Hematopoietic multipotent progenitor cell (in vitro differentiated cells): ENCODE results near the gene CEP128. TPM values are rescaled to one million over a fixed set of nuclear protein-coding genes. Genes with fewer than 3 reads are reported as not detected.
"Not testable (repeated sequence)": the region's sequence is repeated elsewhere in the genome, so short reads cannot be mapped to it uniquely, and the experiment has no call there.

Source experiments
- DNase-seq, 3 donors: peaks; one replicate each; pipeline ENCODE4 v3.0.0-alpha.2; 2011 to 2015; ENCODE audit warnings: low read depth in 2 of 3, low spot score in 2 of 3
- total RNA-seq: library from RNA; depleted of rRNA; stranded (reverse); fragments of >200 nt; gene quantifications from one replicate; pipeline ENCODE4 v1.2.3, GENCODE V29; 2012

The CEP128 gene
- total RNA-seq, 1 donor = 3.5 TPM

- DNase-seq = peak; percentile 39 to 79 (median 65)
Measured at GRCh38 chr14:80954687-80955299, 13.3 kb upstream of the CEP128 start.

- not testable (repeated sequence) for DNase-seq
Measured at GRCh38 chr14:80953211-80953610, 11.7 kb upstream of the CEP128 start.

- DNase-seq = no peak
Measured at GRCh38 chr14:80951491-80951890, 10.0 kb upstream of the CEP128 start.

GRCh38 chr14:80948291-80948690, 6.8 kb upstream of the CEP128 start:
- DNase-seq = no peak

GRCh38 chr14:80946797-80947196, 5.3 kb upstream of the CEP128 start:
- DNase-seq = no peak

- no peak for DNase-seq
Measured at GRCh38 chr14:80946187-80946586, 4.6 kb upstream of the CEP128 start.

GRCh38 chr14:80944861-80945617, 3.5 kb upstream of the CEP128 start:
- no peak for DNase-seq

- DNase-seq = peak in 2 of 3 donors; percentile 11 to 24
Measured at GRCh38 chr14:80942191-80942600, 658 bp upstream of the CEP128 start.

- DNase-seq = no peak
Measured at GRCh38 chr14:80940146-80940545, 1.4 kb downstream of the CEP128 start.

- DNase-seq = peak in 2 of 3 donors; percentile 33 to 59
Measured at GRCh38 chr14:80933686-80934085, 7.9 kb downstream of the CEP128 start.

- DNase-seq = peak in 1 of 3 donors; percentile 10
Measured at GRCh38 chr14:80933282-80933681, 8.3 kb downstream of the CEP128 start.

- peak in 2 of 3 donors; percentile 77 to 90 for DNase-seq
Measured at GRCh38 chr14:80930836-80931389, 10.6 kb downstream of the CEP128 start.

- DNase-seq = no peak
Measured at GRCh38 chr14:80930095-80930494, 11.4 kb downstream of the CEP128 start.

GRCh38 chr14:80927083-80927989, 14.2 kb downstream of the CEP128 start:
- no peak for DNase-seq

GRCh38 chr14:80926397-80927082, 15.0 kb downstream of the CEP128 start:
- DNase-seq = no peak

GRCh38 chr14:80924365-80925103, 17.0 kb downstream of the CEP128 start:
- no peak for DNase-seq

GRCh38 chr14:80923368-80923767, 18.2 kb downstream of the CEP128 start:
- DNase-seq = no peak

GRCh38 chr14:80919622-80920021, 21.9 kb downstream of the CEP128 start:
- DNase-seq = no peak

- not testable (repeated sequence) for DNase-seq
Measured at GRCh38 chr14:80912013-80912412, 29.5 kb downstream of the CEP128 start.

- no peak for DNase-seq
Measured at GRCh38 chr14:80906946-80907345, 34.6 kb downstream of the CEP128 start.
